GM21528 (cell line): Measurements from ENCODE around the gene HRH1.
"Not testable (repeated sequence)": the region's sequence is repeated elsewhere in the genome, so short reads cannot be mapped to it uniquely, and the experiment has no call there.

ENCODE experiments used
- ATAC-seq: cut with Tn5 transposase; IDR thresholded peaks from one replicate; pipeline ENCODE4 v1.9.1; 2021; ENCODE audit warnings: mild to moderate bottlenecking, moderate library complexity; ENCODE audit not compliant: unreplicated experiment, low FRiP score

The HRH1 gene

DNA sequence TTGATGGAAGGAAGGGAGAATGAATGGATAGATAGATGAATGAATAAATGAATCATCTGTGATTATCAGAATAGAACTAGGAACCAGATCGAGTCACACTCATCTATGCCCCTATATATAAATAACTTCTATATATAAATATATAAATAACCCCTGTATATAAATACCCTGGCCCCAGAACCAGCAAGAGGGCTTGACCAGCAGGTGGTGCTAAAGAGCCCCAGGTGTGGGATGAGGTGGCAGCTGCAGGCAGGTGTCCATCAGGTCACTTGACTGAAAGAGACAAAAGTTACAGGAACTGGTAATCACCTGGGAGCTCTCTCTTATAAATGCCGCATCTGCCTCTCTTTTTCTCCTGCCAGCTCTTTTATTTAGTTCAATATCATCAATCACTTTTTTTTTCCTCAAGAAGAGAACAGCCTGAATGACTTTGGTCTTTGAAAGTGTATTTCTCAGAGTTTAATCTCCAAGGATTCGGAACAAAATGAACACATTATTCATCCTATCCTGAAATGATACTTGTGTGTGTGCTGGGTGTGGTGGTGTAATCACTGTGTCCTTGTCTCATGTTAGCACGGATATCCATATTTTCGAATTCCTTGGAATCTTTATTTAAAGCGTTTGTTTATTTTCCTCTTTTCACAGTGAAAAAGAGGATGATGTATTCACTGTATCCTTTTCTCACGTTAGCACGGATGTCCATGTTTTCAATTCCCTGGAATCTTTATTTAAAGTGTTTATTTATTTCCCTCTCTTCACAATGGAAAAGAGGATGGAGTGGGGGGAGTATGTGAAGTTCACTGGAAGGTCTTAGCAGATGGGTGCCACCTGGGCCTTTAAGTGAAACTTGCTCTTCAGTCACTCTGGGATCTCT, 82.5 kb downstream of the HRH1 start:
- no peak for ATAC-seq

DNA sequence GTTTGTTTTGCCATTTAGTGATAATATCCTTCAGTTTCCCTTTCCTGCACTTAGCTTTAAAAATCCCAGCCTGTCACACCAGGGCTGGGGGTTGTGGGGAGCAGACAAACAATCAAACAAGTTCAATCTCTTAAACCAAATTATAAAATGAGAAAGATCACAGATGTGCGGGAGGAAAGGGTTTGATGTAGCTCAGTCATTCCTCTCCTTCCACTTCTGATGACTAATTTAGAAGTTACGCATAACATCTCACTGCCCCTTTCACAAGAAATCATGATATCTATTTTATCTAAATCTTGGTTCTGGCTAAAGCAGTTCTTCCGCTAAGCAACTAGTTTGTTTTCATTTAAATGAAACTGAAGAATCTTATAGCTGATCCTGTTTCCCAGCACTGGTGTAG, 83.8 kb downstream of the HRH1 start:
- no peak for ATAC-seq

DNA sequence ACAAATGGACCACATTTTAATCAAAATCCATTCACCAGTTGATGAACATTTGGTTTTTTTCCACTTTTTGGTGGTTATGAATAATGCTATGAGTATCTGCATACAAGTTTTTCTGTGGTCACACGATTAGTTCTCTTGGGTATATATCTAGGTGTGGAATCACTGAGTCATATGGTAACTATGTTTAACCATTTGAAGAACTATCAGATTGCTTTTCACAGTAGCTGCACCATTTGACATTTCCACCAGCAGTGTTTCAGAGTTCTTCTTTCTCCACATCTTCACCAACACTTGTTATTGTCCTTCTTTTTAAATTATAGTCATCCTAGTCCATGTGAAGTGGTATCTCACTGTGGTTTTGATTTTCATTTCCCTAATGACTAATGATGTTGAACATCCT, 84.6 kb downstream of the HRH1 start:
- no peak for ATAC-seq

DNA sequence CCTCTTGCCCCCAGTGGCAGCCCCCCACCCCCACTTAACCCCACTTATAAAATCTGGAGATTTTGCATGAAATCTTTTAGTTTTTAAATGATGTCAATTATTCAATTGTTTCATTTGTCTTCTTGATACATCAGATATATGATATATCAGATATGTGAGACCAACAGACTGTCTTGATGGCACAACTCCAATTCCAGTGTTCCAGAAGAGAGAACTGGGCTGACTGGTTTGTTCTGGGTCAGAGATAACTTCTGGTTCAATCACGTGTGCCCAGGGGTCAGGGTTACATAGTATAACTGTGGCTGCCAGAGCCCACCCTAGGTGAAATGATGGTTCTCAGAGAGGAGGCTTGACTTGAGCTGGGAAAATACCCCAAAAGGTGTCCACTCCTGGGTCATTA, 85.5 kb downstream of the HRH1 start:
- ATAC-seq: no peak

DNA sequence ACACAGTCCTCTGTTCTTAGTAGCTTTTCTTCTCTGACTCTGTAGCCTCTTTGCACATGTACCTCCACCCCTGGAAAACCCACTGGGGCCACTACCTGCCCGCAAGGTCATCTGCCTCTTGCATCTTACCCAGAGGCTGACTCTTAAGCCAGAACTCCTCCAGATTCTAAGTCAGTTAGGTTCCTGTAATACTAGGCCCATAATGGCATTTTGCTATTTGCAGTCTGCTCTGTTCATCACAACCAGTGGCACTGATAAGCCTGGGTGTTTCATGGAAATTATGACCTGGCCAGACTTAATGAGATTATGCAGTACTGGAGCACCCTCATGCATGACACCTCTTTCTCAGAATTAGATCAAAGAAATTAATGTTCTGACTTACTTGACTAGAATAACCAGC, 86.2 kb downstream of the HRH1 start:
- no peak for ATAC-seq

DNA sequence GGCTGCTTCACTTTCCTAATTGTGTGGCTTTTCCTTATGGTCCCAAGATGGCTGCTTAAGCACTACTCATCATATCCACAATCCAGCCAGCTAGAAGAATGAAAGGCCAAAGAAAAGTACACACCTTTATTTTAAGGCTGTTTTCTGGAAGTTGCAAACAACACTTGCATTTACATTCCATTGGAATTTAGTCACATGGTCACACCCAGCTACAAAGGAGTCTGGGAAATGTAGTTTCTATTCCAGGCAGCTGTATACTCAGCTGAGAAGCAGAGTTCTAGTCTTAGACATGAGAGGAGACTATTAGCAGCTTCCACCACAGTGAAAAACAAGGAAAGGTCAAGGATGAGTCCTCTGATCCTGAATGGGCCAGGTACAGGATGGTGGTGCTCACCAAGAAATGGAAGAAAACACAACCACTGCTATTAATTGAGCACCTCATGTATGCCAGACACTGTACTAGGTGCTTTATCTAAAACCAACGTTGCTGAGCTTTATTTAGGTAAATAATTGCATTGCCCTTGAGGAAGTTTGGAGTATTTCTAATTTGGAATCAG, 89.9 kb downstream of the HRH1 start:
- no peak for ATAC-seq

DNA sequence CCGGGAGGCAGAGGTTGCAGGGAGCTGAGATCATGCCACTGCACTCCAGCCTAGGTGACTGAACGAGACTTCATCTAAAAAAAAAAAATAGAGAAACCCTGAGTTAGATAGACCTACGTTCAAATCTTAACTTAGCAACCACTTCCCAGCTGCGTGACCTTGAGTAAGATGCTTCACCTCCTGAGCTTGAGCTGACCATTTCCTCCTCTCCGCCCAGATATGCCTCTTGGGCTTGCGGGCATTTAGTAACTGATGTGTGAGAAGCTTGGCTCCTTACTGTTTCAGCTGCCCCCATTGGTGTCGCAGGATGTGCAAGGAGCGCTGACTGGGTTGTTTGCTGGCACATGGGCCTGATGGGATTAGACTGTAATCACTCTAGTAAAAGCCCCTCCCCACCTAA, 91.0 kb downstream of the HRH1 start:
- ATAC-seq: no peak

DNA sequence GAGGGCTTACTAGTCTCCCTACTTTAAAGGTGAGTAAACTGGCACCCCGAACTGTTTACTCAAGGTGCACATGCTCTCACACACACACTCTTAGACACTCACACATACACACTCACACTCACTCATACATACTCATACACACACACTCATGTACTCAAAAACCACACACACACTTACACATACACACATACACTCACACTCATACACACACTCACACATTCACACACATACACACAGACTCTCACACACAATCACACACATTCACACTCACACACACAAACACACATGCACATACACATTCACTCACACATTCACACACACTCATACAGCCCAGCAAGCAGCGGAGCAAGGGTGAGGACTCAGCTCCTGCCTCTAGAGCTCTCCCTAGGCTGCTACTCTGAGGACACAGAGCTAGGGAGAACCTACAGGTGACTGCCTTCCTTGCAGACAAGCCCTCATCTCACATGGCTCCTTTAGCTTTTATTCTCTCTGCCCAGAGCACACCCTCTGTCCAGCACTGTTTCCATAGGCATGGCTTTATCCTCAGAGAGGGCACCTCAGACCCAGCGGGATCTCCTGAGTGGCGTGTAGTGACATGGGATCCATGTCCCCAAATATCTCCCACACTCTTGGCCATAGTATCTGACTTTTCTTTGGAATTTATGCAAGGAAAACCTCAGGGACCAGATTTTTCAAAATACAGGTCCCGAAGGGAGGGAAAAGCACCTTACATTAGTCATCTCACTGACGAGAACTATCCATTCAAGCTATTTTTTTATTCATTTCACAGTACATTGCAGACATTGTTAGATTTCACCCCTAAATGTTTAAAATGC, 91.8 kb downstream of the HRH1 start:
- ATAC-seq: no peak

DNA sequence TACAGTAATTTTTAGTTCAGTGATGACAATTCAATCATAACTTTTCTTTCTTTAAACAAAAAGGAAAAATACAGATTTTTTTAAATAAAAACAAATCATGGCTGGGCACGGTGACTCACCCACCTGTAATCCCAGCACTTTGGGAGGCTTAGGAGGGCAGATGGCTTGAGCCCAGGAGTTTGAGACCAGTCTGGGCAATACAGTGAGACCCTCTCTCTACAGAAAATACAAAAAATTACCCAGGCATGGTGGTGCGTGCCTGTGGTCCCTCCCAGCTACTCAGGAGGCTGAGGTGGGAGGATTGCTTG, 92.3 kb downstream of the HRH1 start:
- no peak for ATAC-seq

DNA sequence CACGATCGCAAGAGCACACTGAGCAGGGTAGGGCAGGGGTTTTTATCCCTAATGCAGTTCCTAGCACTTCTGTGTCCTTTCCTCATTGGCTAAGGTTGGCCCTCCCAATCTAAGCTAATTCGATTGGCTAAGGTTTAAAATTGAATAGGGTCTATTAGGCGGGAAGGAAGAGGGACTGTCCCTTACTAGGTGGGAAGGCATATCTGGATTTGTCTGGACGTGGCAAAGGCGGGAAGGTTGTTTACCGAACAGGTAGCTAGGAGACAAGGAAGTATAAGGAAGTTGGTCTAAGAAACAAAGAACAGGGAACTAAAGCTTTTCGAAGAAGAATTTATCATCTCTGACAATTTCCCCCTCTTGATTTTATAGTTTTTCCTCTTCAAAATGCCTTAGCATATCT, 93.1 kb downstream of the HRH1 start:
- ATAC-seq: no peak

DNA sequence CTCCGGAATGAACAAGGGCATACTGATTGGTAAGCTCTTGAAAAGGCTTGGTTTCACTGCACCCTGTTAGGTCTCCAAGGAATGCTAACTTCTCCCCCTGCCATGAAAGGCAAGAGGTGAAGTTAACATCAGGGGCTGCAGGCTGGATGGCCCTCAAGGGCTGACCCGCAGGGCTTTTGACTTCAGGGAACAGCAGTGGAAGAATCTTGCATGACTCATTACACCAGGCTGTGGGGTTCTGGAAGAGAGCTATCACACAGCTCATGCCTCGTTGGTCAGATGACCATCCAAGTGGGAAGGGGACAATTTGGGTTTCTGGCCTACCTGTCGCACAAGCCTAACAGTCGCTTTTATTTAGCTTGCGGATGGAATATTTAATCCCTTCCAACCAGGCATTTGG, 94.3 kb downstream of the HRH1 start:
- no peak for ATAC-seq

DNA sequence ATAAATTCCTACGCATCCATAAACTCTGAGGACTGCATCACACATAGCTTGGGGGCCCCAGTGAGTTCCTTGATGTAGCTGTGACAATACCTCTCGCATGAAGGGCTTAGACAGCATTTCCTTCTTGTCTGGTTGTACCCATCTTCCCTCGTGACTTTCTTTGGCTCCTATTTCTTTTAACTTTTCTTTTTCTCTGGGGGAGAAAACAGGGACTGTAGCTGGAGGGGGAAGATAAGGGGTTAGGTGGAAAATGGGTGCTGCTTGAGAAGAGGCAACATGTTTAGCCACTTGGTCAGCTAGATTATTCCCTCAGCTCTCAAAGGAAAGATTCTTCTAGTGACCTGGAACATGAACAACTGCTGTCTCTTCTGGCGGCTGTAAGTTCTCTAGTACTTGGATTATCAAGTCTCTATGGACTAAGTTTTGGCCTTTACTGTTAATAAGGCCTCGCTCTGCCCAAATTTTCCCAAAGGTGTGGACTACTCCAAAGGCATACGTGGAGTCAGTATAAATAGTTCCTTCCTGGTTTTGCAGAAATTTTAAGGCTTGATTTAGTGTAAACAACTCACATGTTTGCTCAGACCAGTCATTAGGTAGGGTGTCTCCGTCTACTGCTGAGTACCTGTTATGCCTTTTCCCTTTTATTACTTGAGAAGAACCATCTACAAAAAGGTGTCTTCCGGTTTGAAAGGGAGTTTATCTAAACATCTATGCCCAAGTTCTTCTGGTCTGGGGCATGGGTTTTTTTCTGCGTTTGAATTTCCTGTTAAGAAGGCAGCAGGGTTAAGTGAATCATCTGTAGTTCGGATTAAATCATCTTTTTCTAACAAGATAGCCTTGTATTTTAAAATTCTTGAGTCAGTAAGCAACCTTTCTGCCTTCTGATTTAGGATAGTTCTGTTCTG, 96.9 kb downstream of the HRH1 start:
- ATAC-seq: no peak

DNA sequence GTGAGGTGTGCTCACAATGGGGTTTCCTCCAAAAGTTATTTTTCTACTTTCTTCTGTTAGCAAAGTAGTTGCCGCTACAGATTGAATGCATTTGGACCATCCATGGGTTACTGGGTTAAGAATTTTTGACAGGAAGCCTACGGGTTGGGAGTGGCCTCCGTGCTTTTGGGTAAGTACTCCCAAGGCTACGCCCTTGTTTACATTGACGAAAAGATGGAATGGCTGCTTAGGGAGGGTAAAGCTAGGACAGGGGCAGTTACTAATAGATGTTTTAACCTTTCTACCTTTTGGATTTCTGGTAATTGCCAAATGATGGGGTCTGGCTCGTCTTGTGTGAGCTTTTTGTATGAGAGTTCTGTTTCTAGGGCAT, 97.5 kb downstream of the HRH1 start:
- ATAC-seq: no peak

DNA sequence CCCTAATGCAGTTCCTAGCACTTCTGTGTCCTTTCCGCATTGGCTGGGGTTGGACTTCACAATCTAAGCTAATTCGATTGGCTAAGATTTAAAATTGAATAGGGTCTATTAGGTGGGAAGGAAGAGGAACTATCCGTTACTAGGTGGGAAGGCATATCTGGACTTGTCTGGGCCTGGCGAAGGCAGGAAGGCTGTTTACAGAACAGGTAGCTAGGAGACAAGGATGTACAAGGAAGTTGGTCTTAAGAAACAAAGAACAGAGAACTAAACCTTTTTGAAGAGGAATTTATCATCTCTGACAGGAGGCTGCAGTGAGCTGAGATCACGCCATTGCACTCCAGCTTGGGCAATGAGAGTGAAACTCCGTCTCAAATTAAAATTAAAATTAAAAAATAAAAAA, 100.6 kb downstream of the HRH1 start:
- no peak for ATAC-seq

DNA sequence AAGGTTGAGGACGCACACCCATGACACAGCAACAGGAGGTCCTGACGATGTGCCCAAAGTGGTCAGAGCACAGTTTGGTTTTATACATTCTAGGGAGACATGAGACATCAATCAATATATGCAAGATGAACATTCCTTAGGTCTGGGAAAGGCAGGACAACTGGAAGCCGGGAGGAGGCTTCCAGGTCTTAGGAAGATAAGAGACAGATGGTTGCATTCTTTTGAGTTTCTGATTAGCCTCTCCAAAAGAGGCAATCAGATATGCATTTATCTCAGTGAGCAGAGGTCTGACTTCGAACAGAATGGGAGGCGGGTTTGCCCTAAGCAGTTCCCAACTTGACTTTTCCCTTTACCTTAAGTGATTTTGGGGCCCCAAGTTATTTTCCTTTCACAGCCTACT, 101.2 kb downstream of the HRH1 start:
- not testable (repeated sequence) for ATAC-seq

DNA sequence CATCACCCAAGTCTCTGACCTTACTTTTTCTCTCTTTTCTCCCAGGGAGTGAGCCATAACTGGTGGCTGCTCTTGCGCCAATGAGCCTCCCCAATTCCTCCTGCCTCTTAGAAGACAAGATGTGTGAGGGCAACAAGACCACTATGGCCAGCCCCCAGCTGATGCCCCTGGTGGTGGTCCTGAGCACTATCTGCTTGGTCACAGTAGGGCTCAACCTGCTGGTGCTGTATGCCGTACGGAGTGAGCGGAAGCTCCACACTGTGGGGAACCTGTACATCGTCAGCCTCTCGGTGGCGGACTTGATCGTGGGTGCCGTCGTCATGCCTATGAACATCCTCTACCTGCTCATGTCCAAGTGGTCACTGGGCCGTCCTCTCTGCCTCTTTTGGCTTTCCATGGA, 104.7 kb downstream of the HRH1 start:
- no peak for ATAC-seq

DNA sequence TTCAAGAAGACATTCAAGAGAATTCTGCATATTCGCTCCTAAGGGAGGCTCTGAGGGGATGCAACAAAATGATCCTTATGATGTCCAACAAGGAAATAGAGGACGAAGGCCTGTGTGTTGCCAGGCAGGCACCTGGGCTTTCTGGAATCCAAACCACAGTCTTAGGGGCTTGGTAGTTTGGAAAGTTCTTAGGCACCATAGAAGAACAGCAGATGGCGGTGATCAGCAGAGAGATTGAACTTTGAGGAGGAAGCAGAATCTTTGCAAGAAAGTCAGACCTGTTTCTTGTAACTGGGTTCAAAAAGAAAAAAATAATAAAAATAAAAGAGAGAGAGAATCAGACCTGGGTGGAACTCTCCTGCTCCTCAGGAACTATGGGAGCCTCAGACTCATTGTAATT, 106.2 kb downstream of the HRH1 start:
- no peak for ATAC-seq

DNA sequence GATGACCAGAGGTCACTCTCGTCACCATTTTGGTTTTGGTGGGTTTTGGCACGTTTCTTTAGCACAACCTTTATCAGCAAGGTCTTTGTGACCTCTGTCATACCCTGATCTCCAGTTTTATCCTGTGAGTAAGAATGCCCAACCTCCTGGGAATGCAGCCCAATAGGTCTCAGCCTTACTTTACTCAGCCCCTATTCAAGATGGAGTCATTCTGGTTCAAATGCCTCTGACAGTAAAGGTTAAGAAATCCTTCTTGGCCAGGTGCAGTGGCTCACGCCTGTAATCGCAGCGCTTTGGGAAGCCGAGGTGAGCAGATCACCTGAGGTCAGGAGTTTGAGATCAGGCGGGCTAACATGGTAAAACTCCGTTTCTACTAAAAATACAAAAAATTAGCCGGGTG, 114.7 kb downstream of the HRH1 start:
- ATAC-seq: no peak

DNA sequence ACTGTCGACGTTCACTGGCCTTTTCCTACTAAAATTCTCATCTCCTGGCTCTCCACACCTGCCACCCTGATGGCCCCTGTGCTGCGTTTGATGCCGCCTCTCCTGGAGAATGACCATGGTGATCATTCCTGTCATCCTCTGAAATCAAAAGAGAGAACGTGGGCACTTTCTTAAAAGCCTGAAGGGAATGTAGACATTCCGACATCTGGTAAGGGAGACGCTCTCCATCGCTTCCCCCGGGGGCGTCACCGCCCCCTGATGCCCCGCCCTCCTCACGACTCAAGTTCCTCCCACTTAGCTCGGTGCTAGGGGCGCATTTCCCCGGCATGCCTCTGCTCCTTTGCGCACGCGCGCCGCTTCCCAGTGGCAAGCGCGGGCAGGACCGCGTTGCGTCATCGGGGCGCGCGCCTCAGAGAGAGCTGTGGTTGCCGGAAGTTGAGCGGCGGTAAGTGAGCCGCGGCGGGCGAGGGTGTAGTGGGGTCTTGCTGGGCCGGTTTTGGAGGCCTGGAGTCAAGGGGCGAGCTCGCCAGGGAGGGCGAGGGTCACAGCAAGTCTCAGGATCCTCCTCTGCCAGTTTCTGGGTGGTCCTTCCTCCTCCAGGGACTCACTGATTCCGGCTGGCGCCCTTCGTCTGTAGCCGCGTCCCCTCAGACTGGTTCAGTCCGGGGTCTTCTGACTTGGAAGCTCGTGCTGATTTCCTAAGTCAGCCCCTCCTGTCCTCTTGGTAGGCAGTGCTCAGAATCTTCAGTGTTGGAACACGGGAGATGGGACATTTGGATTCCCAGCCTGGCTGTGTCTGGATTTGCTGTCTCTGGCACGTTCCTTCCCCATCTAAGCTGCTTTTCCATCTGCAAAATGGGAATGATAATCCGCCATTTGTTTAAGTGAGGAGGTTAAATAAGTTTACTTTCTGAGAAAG, 118.0 kb downstream of the HRH1 start, which contains the start of gene ATG7:
Gene ATG7, plus strand, starts transcription at position 412 of the 919 bp plus-strand sequence. CDS start 26,299 bp downstream, outside the sequence.
- peak; percentile 95 for ATAC-seq
